ENCODE measurements around the gene TSSC4.

GRCh38 chr11:2397005-2397404 is 3.5 kb upstream of the TSSC4 start:
- TF ChIP-seq CTCF (IDR thresholded peaks at IDR 0.05 in 2 of 3, conservative IDR thresholded peaks at IDR 0.05 in 1 of 3; ENCODE audit: borderline replicate concordance in 1 of 3, insufficient read depth in 1 of 3, low read depth in 2 of 3, low read length in 2 of 3) (no peak), POLR2AphosphoS5 (IDR thresholded peaks at IDR 0.05; ENCODE audit: low read depth, low read length) (no peak), POLR2A (IDR thresholded peaks at IDR 0.05; ENCODE audit: borderline replicate concordance, extremely low read depth, insufficient read depth, insufficient read length) (no peak), TCF7L2 (IDR thresholded peaks at IDR 0.05; ENCODE audit: borderline replicate concordance, extremely low read depth, insufficient read depth, insufficient read length) (no peak)

Data from HCT116 (cell line).